ENCODE results near the gene UBE2D3. TPM values are rescaled to one million over a fixed set of nuclear protein-coding genes. Genes with fewer than 3 reads are reported as not detected.

UBE2D3 gene
- total RNA-seq, 1 donor from 2014 or later, result 379 TPM

- H3K36me3 ChIP-seq, result no peaks in the 10 kb centered on the region
- H3K27me3 ChIP-seq, result no peaks in the 10 kb centered on the region
- H3K27ac ChIP-seq, result no peak overlapping the region
- no peak overlapping the region for H3K4me3 ChIP-seq
- DNase-seq (ENCODE audit: low spot score in 2 of 2), result no peak
- no peaks in the 10 kb centered on the region for H3K9me3 ChIP-seq
- TF ChIP-seq CTCF (IDR thresholded peaks at IDR 0.05), result no peak
- intact Hi-C loops (cut with DNase I), result no loop called here
- H3K4me1 ChIP-seq, result no peaks in the 10 kb centered on the region
These were observed 54.5 kb downstream of the UBE2D3 start for GRCh38 chr4:102772738-102773340.

- DNase-seq (ENCODE audit: low spot score in 2 of 2), result no peak
- no peaks in the 10 kb centered on the region for H3K27me3 ChIP-seq
- H3K4me1 ChIP-seq, result no peaks in the 10 kb centered on the region
- H3K27ac ChIP-seq, result no peak overlapping the region
- no peak overlapping the region for H3K4me3 ChIP-seq
- no peak for TF ChIP-seq CTCF (IDR thresholded peaks at IDR 0.05)
- no peaks in the 10 kb centered on the region for H3K9me3 ChIP-seq
- intact Hi-C loops (cut with DNase I), result no loop called here
- no peaks in the 10 kb centered on the region for H3K36me3 ChIP-seq
These were observed 62.5 kb downstream of the UBE2D3 start for GRCh38 chr4:102764901-102765300.

- intact Hi-C loops (cut with DNase I), result loop anchor here (2.0 kb wide), 1 partner anchor 65 kb away; the partner anchor contains the start of gene UBE2D3
- Histone ChIP-seq H3K27ac (no peak overlapping the region), H3K4me1 (peaks cover 0 to 2% of the 10 kb centered on the region in 2 donors), H3K4me3 (peak overlapping the region; percentile 87 to 91), H3K9me3 (no peaks in the 10 kb centered on the region), H3K36me3 (no peaks in the 10 kb centered on the region), H3K27me3 (no peaks in the 10 kb centered on the region)
- TF ChIP-seq CTCF (IDR thresholded peaks at IDR 0.05), result no peak
- DNase-seq (ENCODE audit: low spot score in 2 of 2), result no peak
These were observed 65.4 kb downstream of the UBE2D3 start for GRCh38 chr4:102761906-102762305.

GRCh38 chr4:102761296-102761701 lies 66.1 kb downstream of the UBE2D3 start:
- DNase-seq (ENCODE audit: low spot score in 2 of 2), result peak in 1 of 2 donors; percentile 64
- Histone ChIP-seq H3K4me1 (peaks cover 0 to 2% of the 10 kb centered on the region in 2 donors), H3K4me3 (peak overlapping the region; percentile 87 to 91), H3K36me3 (no peaks in the 10 kb centered on the region), H3K9me3 (no peaks in the 10 kb centered on the region), H3K27me3 (no peaks in the 10 kb centered on the region), H3K27ac (peak overlapping the region; percentile 71 to 79)
- no peak for TF ChIP-seq CTCF (IDR thresholded peaks at IDR 0.05)
- intact Hi-C loops (cut with DNase I), result loop anchor here (2.0 kb wide), 1 partner anchor 66 kb away; the partner anchor contains the start of gene UBE2D3

- H3K4me1 ChIP-seq, result peaks cover 0 to 2% of the 10 kb centered on the region in 2 donors
- no peaks in the 10 kb centered on the region for H3K36me3 ChIP-seq
- DNase-seq (ENCODE audit: low spot score in 2 of 2), result peak; percentile 30 to 88
- intact Hi-C loops (cut with DNase I), result loop anchor here (1.0 to 2.0 kb wide), 2 partner anchors 66 to 107 kb away; partner anchors contain the start of gene UBE2D3
- H3K27me3 ChIP-seq, result no peaks in the 10 kb centered on the region
- H3K4me3 ChIP-seq, result peak within 1 kb of the TSS; percentile 87 to 91
- H3K9me3 ChIP-seq, result no peaks in the 10 kb centered on the region
- H3K27ac ChIP-seq, result peak within 1 kb of the TSS; percentile 71 to 79
- TF ChIP-seq CTCF (IDR thresholded peaks at IDR 0.05), result no peak
These were observed 66.6 kb downstream of the UBE2D3 start, which contains the start of gene MANBA for GRCh38 chr4:102760645-102761295. Gene MANBA, minus strand, starts transcription at chr4:102760968. Its CDS starts 74 bp downstream, at chr4:102760894.

All from ascending aorta (tissue), 2 donors.